Measurements from ENCODE around the gene WRAP73. TPM values are rescaled to one million over a fixed set of nuclear protein-coding genes. Genes with fewer than 3 reads are reported as not detected.

WRAP73 gene
- total RNA-seq, 1 donor from 2014 or later: 14.8 TPM

- no peak for DNase-seq (ENCODE audit: low spot score)
Measured at GRCh38 chr1:3650248-3651025, 534 bp upstream of the WRAP73 start.

- DNase-seq (ENCODE audit: low spot score): no peak
Measured at GRCh38 chr1:3646596-3646995, 3.3 kb downstream of the WRAP73 start.

- DNase-seq (ENCODE audit: low spot score): no peak
Measured at GRCh38 chr1:3645666-3646355, 4.1 kb downstream of the WRAP73 start.

- DNase-seq (ENCODE audit: low spot score): no peak
Measured at GRCh38 chr1:3645247-3645646, 4.7 kb downstream of the WRAP73 start.

DNA sequence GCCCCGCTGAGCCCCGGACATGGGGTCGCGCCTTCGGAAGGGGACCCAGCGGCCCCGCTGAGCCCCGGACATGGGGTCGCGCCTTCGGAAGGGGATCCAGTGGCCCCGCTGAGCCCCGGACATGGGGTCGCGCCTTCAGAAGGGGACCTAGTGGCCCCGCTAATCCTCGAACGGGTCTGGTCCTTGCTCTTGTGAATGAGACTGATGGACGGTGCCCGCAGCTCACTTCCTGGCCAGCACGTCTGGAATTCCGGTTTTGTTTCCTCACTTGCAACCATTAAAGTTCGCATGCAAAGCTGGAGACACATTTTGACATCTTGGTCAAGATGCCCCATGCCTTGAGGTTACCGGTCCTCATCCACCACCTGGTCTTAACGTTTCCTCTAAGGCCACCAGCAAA, 5.6 kb downstream of the WRAP73 start:
- no peak for DNase-seq (ENCODE audit: low spot score)

DNA sequence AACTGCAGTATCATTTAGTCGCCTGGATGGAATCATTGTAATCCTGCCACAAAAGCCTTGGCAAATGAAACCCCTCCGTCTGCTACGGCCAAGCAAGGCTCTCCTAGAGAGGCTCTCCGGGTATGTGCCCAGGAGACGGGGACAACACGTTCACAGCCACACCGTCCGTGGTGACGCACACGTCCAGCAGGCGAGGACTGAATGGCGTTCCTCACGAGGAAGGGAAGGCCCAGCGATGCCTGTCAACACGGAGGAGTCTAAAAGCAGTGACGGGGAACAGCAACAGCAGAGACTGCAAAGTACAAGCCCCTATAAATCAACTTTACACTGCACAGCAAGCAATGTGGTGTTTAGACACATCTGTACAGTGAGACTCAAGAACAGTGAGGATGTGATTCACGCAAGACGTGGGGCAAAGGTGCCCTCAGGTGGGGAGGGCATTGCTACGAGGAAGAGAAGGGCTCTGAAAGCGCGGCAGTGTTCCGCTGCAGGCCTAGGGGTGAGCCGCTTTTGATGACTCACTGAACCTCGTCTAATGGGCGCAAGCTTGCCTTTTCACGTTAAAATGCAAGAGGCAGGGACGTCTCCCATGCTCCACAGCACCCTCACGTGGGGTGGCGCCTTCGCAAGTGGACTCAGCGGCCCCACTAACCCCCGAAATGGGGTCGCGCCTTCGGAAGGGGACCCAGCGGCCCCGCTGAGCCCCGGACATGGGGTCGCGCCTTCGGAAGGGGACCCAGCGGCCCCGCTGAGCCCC, 6.8 kb downstream of the WRAP73 start:
- no peak for DNase-seq (ENCODE audit: low spot score)

GRCh38 chr1:3641816-3642215, 8.1 kb downstream of the WRAP73 start:
- DNase-seq (ENCODE audit: low spot score): no peak

GRCh38 chr1:3641046-3641760, 8.7 kb downstream of the WRAP73 start:
- DNase-seq (ENCODE audit: low spot score): no peak

DNA sequence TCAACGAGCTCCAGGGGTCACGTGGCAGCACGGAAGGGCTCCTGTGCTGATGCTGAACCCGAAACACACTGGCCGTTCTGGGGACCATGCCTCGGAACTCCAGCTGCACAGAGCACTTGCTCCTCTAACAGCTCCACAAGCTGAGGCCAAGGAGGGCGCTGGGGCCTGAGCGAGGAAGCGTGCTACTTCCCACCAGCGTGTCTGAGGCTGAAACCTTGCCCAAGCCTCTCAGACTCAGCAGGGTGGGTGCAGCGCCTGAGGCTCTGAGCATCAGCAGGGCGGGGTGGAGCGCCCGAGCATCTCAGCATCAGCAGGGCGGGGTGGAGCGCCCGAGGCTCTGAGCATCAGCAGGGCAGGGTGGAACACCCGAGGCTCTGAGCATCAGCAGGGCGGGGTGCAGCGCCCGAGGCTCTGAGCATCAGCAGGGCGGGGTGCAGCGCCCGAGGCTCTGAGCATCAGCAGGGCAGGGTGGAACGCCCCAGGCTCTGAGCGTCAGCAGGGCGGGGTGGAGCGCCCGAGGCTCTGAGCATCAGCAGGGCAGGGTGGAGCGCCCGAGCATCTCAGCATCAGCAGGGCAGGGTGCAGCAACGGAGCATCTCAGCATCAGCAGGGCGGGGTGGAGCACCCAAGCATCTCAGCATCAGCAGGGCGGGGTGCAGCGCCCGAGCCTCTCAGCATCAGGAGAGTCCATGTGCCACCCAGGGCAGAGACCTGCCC, 9.6 kb downstream of the WRAP73 start:
- no peak for DNase-seq (ENCODE audit: low spot score)

DNA sequence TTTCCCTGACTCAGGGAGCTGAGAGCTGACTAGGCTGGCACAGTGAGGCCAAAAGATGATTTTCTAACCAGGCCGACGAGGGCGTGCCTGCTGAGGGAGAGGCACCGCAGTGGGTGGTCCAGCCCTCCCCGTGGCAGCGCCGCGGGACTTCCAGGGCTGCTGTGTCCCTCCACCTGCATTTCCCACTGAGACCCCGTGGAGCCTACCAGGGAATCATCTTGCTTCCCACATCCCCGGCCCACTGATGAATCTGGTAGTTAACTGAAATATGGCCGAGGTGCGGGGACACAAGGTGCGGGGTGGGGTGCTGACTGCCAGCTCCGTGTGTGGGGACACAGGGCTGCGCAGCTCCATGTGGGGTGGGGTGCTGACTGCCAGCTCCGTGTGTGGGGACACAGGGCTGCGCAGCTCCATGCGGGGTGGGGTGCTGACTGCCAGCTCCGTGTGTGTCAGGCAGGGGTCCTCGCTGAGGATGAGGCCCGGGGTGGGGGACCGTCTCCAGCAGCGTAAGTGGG, 10.4 kb downstream of the WRAP73 start:
- no peak for DNase-seq (ENCODE audit: low spot score)

DNA sequence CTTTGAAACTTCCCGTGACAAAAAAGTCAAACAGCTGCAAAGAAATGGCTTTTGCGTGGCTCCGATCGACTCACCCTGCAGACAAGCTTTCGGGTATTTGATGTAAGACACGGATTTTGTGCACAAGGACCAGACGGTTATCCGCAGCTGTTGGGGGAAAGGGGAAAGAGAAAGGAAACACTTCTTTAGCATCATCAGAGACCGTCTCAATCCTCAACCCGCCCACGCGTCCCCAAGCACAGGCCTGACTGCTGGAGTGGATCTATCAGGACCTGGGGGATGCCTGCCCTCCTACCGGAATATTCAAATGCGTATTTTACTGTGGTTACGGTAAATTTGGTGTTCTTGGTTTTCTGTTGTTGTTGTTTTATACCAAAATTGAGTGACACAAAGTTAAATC, 11.2 kb downstream of the WRAP73 start:
- DNase-seq (ENCODE audit: low spot score): no peak

- DNase-seq (ENCODE audit: low spot score): no peak
Measured at GRCh38 chr1:3638027-3638426, 11.9 kb downstream of the WRAP73 start.

- DNase-seq (ENCODE audit: low spot score): no peak
Measured at GRCh38 chr1:3636531-3636930, 13.4 kb downstream of the WRAP73 start.

GRCh38 chr1:3636080-3636479, 13.8 kb downstream of the WRAP73 start:
- DNase-seq (ENCODE audit: low spot score): no peak

GRCh38 chr1:3634059-3634800, 15.7 kb downstream of the WRAP73 start:
- no peak for DNase-seq (ENCODE audit: low spot score)

DNA sequence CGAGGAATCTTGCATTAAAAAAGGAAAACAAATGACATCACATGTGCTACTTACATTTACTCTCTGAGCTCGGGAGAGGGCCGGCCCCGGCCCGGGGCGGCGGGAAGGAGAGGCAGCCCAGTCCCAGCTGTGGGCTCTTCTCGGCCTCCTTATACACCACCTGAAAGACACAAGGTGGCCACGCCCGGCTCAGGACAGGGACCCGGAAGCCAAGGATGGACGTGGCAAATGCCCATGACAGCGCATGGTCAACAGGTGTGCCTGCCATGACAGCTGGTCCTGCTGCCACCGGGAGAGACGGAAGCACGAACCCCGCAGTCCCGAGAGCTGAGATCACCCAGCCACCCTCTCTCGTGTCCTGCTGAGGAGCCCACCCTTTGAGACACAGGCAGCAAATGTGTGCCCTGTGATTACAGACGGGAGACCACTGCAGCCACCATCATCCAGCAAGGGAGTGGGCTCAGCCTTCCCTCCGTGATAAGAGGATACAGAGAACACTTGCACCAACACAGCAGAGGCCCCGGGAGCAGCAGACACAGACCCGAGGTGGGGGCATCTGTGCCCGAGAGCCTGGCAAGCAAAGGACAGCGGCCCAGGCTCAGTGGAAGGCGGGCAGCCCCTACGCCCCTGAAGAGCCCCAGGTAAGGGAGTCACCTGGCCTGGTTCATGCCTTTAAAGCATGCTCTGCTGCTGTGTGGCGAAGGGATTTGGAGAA, 16.4 kb downstream of the WRAP73 start:
- no peak for DNase-seq (ENCODE audit: low spot score)

GRCh38 chr1:3632716-3633343, 17.1 kb downstream of the WRAP73 start:
- DNase-seq (ENCODE audit: low spot score): no peak

GRCh38 chr1:3632298-3632697, 17.6 kb downstream of the WRAP73 start:
- DNase-seq (ENCODE audit: low spot score): no peak

All from mesenteric fat pad (tissue), 1 donor.